DND-41 (cell line): ENCODE data around the gene HIVEP2.

Experiments used
- ATAC-seq: fragments of 200-7000 bp; cut with Tn5 transposase; 3 replicates; pipeline ENCODE4 v1.9.1; 2021; ENCODE audit warnings: low read depth; ENCODE audit not compliant: insufficient read depth
- DNase-seq: peaks from one replicate; pipeline ENCODE4 v3.0.0-alpha.2; 2020
- H2AFZ ChIP-seq: 2 replicates; pipeline ENCODE4 v1.6.0; 2012; ENCODE audit warnings: low read depth, low read length
- H3K27ac ChIP-seq: 2 replicates; pipeline ENCODE4 v1.5.1; 2012; ENCODE audit warnings: low read length, inconsistent platforms
- H3K27me3 ChIP-seq: fragments of 200-600 bp; sonication (generic); 2 replicates; pipeline ENCODE4 v1.6.0; 2012; ENCODE audit warnings: low read length, mild to moderate bottlenecking, inconsistent platforms; ENCODE audit not compliant: insufficient read depth, poor library complexity
- H3K36me3 ChIP-seq: 2 replicates; pipeline ENCODE4 v1.5.1; 2012; ENCODE audit warnings: low read length, inconsistent platforms; ENCODE audit not compliant: insufficient read depth
- H3K4me1 ChIP-seq: 2 replicates; pipeline ENCODE4 v1.5.1; 2012; ENCODE audit warnings: mild to moderate bottlenecking, low read length; ENCODE audit not compliant: insufficient read depth
- H3K4me2 ChIP-seq: 2 replicates; pipeline ENCODE4 v1.6.0; 2012; ENCODE audit warnings: mild to moderate bottlenecking, moderate library complexity, low read length, inconsistent platforms; ENCODE audit not compliant: insufficient read depth
- H3K4me3 ChIP-seq, 2 experiments: fragments of 200-600 bp in 1 of 2; shearing (Covaris generic) in 1 of 2; 2 replicates each; pipeline ENCODE4 v1.5.1; 2012 to 2016; ENCODE audit warnings: inconsistent platforms in 2 of 2, low read length in 2 of 2, mild to moderate bottlenecking in 2 of 2, low read depth in 1 of 2, moderate library complexity in 1 of 2
- H3K79me2 ChIP-seq: 2 replicates; pipeline ENCODE4 v1.6.0; 2012; ENCODE audit warnings: low read length, inconsistent platforms; ENCODE audit not compliant: insufficient read depth
- H3K9ac ChIP-seq: 2 replicates; pipeline ENCODE4 v1.6.0; 2012; ENCODE audit warnings: low read depth, mild to moderate bottlenecking, inconsistent platforms, low read length, moderate library complexity
- H3K9me3 ChIP-seq: 2 replicates; pipeline ENCODE4 v1.5.1; 2012; ENCODE audit warnings: low read length, moderate library complexity, mild to moderate bottlenecking, inconsistent platforms; ENCODE audit not compliant: insufficient read depth, severe bottlenecking
- H4K20me1 ChIP-seq: 2 replicates; pipeline ENCODE4 v1.6.0; 2012; ENCODE audit warnings: low read length; ENCODE audit not compliant: insufficient read depth
- CTCF ChIP-seq: IDR thresholded peaks from 2 replicates; pipeline ENCODE4 v1.5.1; 2012; ENCODE audit warnings: borderline replicate concordance, low read length, moderate library complexity, mild to moderate bottlenecking; ENCODE audit not compliant: poor library complexity, severe bottlenecking; ENCODE audit errors: extremely low read depth
- EZH2 ChIP-seq: IDR thresholded peaks from 3 replicates; pipeline ENCODE4 v1.6.1; 2012; ENCODE audit warnings: borderline replicate concordance, low read depth, mild to moderate bottlenecking, moderate library complexity, low read length, inconsistent platforms; ENCODE audit not compliant: severe bottlenecking

Gene HIVEP2

GRCh38 chr6:142879527-142879926 is 65.4 kb downstream of the HIVEP2 start:
- no peak for TF ChIP-seq CTCF
- TF ChIP-seq EZH2: no peak
- H3K4me1 ChIP-seq: no peaks in the 10 kb centered on the region
- H4K20me1 ChIP-seq: no peaks in the 10 kb centered on the region
- no peak overlapping the region for H3K4me3 ChIP-seq
- H3K27ac ChIP-seq: no peak overlapping the region
- no peak for ATAC-seq
- no peak for DNase-seq
- no peak overlapping the region for H3K9ac ChIP-seq
- no peaks in the 10 kb centered on the region for H3K36me3 ChIP-seq
- H3K27me3 ChIP-seq: no peaks in the 10 kb centered on the region
- no peak overlapping the region for H3K4me2 ChIP-seq
- H3K9me3 ChIP-seq: no peaks in the 10 kb centered on the region
- H2AFZ ChIP-seq: no peak overlapping the region
- no peaks in the 10 kb centered on the region for H3K79me2 ChIP-seq

- Histone ChIP-seq H3K36me3 (no peaks in the 10 kb centered on the region), H3K9me3 (no peaks in the 10 kb centered on the region), H3K9ac (no peak overlapping the region), H3K27me3 (no peaks in the 10 kb centered on the region), H3K27ac (no peak overlapping the region), H3K4me2 (no peak overlapping the region), H3K4me1 (no peaks in the 10 kb centered on the region), H3K79me2 (no peaks in the 10 kb centered on the region), H2AFZ (no peak overlapping the region), H3K4me3 (no peak overlapping the region), H4K20me1 (no peaks in the 10 kb centered on the region)
- DNase-seq: no peak
- TF ChIP-seq EZH2 (no peak), CTCF (no peak)
- ATAC-seq: no peak
Observed at GRCh38 chr6:142879076-142879475, 65.9 kb downstream of the HIVEP2 start.

- H3K9me3 ChIP-seq: no peaks in the 10 kb centered on the region
Observed at GRCh38 chr6:142878407-142878806, 66.6 kb downstream of the HIVEP2 start.

GRCh38 chr6:142874676-142875075 is 70.3 kb downstream of the HIVEP2 start:
- H2AFZ ChIP-seq: no peak overlapping the region
- TF ChIP-seq EZH2 (no peak), CTCF (no peak)
- no peak overlapping the region for H3K4me2 ChIP-seq
- H4K20me1 ChIP-seq: peaks cover 2% of the 10 kb centered on the region; the same call in 1 of the 2 replicates
- H3K27ac ChIP-seq: no peak overlapping the region
- DNase-seq (no peak), ATAC-seq (no peak)
- no peak overlapping the region for H3K4me3 ChIP-seq
- H3K9me3 ChIP-seq: no peaks in the 10 kb centered on the region
- H3K9ac ChIP-seq: no peak overlapping the region
- H3K27me3 ChIP-seq: no peaks in the 10 kb centered on the region
- no peaks in the 10 kb centered on the region for H3K36me3 ChIP-seq
- peaks cover 15% of the 10 kb centered on the region for H3K4me1 ChIP-seq
- H3K79me2 ChIP-seq: no peaks in the 10 kb centered on the region

More at GRCh38 chr6:142878407-142878806, 66.6 kb downstream of the HIVEP2 start:
- Histone ChIP-seq H4K20me1 (no peaks in the 10 kb centered on the region), H3K27ac (no peak overlapping the region), H3K27me3 (no peaks in the 10 kb centered on the region), H3K36me3 (no peaks in the 10 kb centered on the region), H3K9ac (no peak overlapping the region), H3K4me1 (no peaks in the 10 kb centered on the region), H2AFZ (no peak overlapping the region), H3K79me2 (no peaks in the 10 kb centered on the region), H3K4me2 (no peak overlapping the region), H3K4me3 (no peak overlapping the region)
- ATAC-seq (no peak), DNase-seq (no peak)
- TF ChIP-seq EZH2: no peak
